NCI-H2196 treated with DMSO at 0.1 percent for 48 hours (cell line): ENCODE results near the gene PPIL4.
A peak's percentile ranks its signal among the peaks of the same experiment; 100 is the strongest.

Experiments used
- DNase-seq: peaks from one replicate; lab custom pipeline; 2025; ENCODE audit not compliant: unreplicated experiment; lab: John Stamatoyannopoulos, UW

The PPIL4 gene, protein sequence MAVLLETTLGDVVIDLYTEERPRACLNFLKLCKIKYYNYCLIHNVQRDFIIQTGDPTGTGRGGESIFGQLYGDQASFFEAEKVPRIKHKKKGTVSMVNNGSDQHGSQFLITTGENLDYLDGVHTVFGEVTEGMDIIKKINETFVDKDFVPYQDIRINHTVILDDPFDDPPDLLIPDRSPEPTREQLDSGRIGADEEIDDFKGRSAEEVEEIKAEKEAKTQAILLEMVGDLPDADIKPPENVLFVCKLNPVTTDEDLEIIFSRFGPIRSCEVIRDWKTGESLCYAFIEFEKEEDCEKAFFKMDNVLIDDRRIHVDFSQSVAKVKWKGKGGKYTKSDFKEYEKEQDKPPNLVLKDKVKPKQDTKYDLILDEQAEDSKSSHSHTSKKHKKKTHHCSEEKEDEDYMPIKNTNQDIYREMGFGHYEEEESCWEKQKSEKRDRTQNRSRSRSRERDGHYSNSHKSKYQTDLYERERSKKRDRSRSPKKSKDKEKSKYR

DNA sequence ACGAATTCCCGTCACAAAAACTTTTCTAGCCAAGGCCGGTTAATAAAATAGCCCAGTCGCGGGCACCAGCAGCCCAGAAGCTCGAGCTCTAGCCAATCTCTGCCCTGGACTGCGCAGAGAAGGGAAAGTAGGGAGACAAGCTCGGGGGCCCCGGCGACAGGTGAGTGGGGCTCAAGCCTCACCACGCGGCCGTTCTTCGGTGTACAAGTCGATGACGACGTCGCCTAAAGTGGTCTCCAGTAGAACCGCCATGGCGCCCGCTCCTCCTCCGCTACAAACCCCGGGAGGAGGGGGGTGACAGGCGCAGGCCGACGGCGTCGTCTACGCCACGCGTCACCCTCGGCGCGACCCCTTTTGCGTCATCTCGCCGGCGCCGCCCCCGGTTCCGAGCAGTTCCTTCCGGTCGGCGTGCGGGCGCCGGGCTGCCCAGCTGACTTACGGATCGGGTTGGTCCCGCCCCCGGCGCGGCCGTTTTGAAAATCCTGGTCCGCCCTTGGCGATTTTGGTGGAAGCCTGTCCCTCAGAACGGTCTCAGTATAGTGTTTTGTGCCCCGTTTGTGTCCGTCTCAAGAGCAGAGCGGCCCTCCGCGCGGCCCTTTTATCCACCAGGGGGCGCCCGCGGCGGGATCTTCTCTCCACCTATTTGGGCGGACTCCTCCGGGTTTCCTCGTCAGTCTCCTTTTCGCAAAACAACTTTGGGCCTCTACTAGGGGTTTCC lies at the start of gene PPIL4:
PPIL4 (minus strand) TSS at position 290 of the 718 bp plus-strand sequence; CDS start at position 252, 38 bp downstream.
- peak; percentile 83 for DNase-seq

DNA sequence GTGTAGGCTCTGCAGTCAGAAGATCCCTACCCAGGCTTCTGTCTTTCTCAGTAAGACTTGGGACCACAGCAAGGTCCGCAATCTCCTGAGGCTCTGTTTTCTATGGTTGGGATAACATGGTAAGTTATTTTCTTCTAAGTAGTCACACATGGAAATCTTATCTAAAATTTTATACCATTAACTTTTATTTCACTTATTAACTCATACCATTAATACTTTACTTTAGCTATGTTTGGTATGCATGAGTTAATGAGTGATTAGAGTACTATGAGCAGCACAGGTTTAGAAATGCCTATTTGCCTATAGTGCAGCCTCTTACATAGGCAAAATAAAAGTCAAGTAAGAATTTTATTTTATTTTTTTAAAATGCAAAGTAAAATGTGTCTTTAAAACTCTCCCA lies 47.6 kb upstream of the PPIL4 start:
- DNase-seq, result no peak

DNA sequence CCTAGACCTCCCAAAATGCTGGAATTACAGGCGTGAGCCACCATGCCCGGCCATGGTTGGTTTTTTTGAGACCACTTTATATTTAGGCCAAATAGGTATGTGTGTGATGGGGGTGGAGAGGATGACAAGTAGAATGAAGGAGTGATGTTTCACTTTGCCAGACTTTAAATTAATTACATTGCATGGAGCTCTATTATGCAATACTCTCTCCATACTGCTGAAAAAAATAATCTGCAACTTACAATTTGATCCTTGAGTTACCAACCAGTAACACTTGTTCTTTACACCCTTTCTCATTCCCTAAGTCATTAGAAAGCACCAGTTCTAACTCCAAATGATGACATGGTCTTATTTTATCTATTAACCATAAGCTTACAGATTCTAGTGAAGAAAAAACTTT lies 47.1 kb upstream of the PPIL4 start:
- DNase-seq, result no peak

DNA sequence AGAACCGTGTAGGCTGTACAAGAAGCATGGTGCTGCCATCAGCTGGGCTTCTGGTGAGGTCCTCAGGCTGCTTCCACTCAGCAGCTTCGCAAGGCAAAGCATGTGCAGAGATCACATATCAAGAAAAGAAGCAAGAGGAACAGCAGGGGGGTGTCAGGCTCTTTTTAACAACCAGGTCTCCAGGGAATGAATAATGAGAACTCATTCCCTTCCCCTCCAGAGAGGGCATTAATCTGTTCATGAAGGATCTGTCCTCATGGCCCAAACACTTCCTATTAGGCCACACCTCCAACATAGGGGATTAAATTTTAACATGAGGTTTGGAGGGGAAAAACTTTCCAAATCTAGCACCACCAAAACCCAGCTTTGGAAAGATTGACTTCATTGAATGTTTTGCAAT lies 40.3 kb upstream of the PPIL4 start:
- DNase-seq, result no peak

DNA sequence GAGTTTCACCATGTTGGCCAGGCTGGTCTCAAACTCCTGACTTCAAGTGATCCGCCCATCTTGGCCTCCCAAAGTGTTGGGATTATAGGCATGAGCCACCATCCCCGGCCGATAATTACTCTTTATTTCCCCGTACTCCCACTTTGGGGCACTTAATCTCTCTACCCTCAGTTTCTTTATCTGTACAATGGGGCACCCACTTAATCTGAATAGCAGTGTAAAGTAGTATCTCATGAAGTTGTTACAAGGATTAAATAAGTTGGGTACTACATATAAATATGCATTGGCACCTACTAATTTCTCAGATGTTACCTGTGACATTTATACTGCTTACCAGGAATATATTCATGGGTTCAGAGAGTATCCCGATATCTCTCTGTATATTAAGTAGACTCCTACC lies 35.5 kb upstream of the PPIL4 start:
- DNase-seq, result no peak

DNA sequence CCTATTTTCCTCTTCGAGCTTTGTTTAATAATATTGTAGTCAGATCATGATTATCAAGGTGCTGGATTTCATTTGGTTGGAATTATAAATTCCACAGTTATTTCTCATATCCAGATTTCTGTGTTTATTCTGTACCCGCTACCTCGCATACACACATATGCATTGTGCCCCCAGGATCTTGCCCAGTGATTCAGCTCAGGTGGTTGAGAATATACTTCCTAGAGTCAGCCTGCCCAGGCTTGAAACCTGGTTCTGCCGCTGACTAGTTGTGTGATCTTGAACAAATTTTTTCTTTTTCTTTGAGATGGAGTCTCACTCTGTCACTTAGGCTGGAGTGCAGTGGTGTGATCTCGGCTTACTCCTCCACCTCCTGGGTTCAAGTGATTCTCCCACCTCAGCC lies 35.0 kb upstream of the PPIL4 start:
- DNase-seq, result no peak

DNA sequence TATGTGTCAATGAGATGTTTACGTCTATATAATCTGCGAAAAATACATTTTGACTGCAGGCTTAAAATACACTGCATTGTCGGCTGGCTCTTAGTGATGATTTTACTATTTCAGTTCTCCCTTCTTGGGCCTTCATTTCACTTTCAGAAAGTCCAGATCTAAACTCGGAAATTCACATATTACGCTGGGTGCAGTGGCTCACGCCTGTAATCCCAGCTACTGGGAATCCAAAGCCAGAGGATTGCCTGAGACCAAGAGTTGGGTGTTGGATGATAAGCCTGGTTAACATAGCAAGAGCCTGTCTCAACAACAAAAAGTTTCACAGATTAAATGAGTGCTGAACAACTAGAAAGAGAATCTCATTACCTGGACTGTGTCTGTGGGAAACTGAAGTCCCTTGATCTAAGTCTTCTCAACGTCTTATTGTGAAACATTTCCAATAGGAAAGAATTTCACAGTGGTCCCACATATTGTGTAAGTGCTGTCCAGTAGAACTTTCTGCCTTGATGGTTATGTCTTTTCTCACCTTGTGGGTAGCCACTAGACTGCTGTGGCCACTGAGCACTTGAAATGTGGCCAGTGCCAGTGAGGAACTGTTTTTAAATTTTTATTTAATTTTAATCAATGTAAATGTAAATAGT lies 22.2 kb upstream of the PPIL4 start:
- no peak for DNase-seq

DNA sequence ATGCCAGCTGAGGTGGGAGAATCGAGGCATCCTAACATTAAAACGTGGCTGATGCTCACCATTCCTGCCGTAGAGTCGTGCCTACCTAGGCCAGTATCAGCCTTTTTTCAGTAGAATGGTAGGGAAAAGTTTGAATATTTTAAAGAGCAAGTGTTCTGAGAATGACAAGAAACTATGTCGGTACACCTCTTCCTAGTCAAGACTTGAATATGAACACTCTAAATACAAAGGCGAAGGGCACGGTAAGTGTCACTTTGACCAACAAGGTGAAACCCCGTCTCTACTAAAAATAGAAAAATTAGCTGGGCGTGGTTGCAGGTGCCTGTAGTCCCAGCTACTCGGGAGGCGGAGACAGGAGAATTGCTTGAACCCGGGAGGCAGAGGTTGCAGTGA lies 21.3 kb upstream of the PPIL4 start:
- DNase-seq, result no peak

DNA sequence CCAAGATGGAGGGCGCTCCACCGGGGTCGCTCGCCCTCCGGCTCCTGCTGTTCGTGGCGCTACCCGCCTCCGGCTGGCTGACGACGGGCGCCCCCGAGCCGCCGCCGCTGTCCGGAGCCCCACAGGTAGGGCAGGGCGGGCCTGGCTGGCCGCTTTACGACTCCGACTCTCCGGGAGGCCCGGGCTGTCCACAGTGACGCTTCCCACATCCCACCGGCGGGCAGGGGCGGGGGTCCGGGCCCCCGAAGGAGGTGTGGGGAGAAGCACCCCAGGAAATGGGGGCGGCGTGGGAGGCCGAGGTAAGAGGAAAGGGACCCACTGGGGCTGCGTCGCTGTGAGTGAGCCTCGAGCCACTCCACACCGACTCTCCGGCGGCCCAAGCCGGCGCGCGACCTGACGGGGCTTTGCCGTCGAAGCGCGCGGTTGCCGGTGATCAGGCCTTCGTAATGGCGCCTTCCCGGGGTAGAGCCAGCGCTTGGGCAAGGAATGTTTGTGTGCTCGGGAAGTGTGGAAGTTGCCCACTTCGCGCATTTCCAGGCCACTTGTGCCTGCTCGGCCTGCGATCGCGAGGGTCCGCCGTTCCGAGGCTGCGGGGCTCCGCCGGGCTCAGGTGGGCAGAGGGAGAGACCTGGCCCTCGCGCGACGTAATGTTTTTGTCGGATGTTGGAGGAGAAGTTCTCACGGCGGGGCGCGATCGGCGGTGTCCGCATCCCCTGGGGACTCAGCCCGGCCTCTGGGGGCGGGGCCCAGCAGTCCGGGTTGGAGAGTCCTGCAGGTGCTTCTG lies 20.8 kb upstream of the PPIL4 start:
- DNase-seq, result peak; percentile 8

DNA sequence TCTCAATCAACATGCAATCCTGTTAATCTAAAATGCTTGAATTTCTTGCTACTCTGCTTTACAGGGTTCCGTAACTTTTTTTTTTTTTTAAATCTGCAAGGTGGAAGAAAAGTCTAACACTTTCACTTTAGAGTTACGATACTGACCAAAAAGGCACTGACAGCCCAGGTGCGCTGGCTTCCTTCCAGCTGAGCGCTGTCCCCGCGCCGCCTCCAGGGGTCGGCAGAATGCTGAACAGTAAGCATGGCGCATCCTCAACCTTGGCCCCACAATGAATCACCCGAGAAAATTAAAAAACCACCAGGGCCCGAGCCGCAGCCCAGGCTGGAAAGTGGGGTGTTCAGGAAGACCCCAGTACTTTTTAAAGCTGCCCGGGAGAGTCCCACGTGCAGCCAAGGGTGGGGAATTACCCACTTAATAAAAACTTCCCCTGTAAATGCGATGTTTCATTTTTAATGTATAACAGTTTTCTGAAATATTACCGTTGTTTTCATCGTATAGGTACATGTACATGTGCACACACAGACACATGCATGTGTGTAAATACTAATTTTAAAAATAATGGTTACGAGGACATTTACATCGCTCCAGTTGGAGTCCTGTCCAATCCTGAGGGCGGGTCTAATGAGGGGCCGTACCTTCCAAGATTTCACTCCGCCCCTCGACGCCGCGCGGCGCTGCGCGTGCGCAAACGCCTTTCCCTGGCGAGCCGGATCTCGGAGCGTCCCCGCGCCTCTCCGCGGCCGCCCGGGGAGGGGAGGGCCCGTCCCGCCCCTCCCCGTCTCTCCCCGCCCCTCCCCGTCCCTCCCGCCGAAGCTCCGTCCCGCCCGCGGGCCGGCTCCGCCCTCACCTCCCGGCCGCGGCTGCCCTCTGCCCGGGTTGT lies 19.9 kb upstream of the PPIL4 start, which contains the start of gene GINM1:
GINM1 (plus strand) TSS at position 849 of the 883 bp plus-strand sequence. CDS start 40 bp downstream, outside the sequence.
- peak; percentile 81 for DNase-seq

DNA sequence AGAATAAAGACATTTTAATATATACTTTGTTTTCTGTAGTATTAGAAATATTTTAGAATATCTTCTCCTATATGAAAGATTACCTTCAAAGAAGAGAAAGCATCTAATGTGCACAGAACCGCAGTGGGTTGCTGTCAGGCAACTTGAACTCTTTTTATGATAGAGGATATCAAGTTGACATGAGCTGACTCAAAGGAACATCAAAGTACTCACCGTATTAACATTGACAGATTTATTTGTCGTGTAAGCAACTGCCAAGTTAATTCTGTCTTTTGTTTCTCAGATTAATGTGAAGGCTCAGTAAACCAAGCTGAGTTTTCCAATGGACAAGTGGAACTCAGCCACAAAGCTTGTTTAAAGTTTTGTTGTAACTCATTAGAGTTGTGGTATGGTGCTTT lies 18.1 kb upstream of the PPIL4 start:
- no peak for DNase-seq

DNA sequence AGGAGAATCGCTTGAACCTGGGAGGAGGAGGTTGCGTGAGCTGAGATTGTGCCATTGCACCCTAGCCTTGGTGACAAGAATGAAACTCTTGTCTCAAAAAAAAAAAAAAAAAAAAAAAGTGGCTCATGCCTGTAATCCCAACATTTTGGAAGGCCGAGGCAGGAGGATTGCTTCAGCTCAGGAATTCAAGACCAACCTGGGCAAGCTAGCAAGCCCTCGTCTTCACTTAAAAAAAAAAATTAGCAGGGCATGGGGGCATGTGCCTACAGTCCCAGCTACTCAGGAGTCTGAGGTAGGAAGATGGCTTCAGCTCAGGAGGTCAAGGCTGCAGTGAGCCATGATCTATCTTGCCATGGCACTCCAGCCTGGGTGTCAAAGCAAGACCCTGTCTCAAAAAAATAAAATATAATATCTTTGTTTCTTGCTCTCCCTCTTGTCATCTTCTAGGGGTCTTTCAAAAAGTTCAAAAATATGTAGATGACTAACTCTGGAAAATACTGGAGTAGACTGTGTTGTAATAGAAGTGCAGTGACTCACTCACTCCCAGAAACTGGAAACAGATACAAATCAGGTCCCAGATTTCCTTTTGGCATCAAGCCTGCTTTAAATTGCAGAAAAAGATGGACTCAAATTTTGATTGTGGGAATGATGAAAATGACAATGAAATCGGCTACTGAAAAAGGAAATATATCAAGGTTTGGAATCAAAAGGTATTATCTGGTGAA lies 17.5 kb upstream of the PPIL4 start:
- DNase-seq, result no peak

DNA sequence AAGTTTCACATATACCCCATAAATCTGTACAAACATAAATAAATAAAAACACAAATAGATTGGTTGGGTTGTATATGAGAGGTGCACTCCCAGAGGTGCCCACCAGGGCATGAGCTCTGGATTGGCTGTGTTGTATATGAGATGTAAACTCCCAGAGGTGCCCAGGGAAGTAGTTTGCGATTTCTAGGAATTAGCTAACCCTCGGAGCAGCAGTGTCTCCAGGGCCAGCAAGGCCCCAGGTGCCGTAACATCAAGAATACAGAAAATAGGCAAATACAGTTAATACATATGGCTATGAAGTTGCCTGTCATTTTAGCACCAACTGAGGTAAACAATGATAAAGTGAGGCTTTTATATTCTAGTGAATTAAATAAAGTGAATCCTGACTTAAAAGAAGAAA lies 14.9 kb upstream of the PPIL4 start:
- DNase-seq, result no peak

DNA sequence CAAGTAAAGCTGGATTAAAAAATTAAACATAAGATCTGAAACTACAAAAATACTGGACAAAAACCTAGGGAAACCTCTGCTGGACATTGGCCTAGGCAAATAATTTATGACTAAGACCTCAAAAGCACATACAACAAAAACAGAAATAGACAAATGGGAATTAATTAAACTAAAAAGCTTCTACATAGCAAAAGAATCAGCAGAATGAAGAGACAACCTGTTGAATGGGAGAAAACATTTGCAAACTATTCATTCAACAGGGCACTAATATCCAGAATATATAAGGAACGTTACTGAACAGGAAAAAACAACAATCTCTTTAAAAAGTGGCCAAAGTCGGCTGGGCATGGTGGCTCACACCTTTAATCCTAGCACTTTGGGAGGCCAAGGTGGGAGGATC lies 13.5 kb upstream of the PPIL4 start:
- DNase-seq, result no peak

DNA sequence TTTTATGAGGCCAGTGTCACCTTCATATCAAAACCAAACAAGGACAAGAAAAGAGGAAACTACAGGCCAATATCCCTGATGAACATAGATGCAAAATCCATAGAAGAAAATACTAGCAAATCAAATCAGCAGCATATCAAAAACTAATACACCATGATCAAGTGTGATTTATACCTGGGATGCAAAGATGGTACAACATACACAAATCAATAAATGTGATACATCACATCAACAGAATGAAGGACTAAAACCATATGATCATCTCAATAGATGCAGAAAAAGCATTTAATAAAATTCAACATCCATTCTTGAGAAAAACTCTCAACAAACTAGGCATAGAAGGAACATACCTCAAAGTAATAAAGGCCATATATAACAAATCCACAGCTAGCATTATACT lies 12.2 kb upstream of the PPIL4 start:
- no peak for DNase-seq

DNA sequence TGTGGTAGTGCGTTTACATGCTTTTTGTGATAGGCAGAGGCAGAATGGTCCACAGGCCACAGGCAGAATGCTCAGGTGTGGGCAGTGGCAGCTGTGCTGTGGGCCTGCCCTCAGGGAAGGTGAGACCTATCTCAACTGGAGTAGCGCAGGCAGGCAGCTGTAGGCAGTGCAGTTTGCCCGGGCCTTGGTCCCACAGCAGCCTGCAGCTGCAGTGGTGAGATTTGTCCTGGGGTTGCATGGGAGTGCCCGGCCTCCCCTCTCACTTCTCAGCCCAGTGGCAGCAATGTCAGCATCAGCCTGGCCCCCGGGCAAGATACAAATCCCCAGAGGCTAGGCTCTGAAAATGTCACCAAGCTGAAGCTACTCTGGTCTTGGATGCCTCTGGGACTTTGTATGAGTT lies 6.1 kb upstream of the PPIL4 start:
- no peak for DNase-seq

DNA sequence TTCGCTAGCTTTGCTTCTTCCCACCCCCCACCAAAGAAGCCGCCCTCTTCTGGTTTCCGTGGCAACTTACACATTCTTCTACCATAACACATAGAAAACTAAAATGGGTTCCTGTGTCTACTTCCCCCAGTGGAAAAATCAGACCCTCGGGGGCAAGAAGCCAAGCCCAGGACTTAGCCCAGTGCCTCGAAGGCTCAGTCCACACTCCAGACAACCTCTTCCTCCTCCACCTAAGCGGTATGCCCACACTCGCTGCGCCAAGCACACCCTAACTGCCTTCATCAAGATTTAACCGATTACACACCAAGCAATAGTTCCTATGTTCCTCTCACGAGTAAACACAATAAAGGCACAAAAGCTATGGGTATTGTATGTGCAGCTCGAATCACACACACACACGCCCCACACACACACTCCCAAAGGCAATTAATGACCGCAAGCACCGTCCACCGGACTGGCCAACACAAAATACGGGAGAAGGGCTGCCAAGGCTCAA lies 537 bp downstream of the PPIL4 start:
- no peak for DNase-seq

DNA sequence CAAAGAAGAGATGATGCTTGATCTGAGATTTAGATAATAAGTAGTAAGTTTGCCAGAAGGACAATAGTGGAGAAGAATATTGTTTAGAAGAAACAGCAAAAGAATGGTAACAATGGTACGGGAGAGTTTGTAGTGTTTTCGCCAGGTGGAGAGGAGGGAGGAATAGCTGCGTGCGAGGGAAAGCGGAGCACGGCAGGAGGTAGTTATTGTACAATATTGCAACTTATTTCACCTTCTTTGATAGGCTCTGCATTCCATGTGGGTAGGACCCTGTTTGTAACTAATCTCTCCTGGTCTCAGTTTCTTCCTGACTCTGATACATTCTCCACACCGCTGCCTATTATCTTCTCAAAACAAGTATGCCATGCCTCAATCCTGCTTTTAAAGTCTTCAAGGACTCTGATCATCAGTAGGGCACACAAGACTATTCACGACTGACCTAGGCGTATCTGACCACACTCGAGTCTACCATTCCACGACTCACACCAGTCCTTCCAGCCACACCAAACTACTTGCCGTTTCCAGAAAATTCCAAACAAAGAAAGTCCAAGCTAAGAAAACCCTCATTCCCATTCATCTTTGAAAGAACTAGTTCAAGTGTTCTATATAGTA lies 1.1 kb downstream of the PPIL4 start:
- no peak for DNase-seq

DNA sequence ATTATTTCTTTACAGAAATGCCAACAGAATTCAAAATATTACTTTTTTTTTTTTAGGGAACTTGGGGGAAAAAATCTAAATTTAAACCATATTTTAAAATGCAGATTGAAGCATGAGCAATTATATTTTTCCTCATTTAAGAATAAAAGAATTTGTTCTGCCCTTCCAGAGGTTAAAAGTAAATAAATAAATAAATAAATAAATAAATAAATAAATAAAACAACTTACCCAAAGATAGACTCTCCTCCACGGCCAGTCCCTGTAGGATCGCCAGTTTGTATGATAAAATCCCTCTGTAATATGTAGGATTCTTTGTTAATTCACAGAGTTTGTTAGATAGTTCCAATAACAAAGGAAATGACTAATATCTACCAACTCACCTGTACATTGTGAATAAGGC lies 4.7 kb downstream of the PPIL4 start:
- DNase-seq, result no peak
